Neural cell (in vitro differentiated cells): ENCODE data around the gene COBLL1.

ENCODE experiments used
- EP300 ChIP-seq: fragments of 450-650 bp; conservative IDR thresholded peaks from 2 replicates; pipeline ENCODE4 v1.6.1; 2014; ENCODE audit warnings: antibody characterized with exemption, mild to moderate bottlenecking, moderate library complexity; ENCODE audit not compliant: poor library complexity, severe bottlenecking
- EZH2 ChIP-seq: fragments of 200-600, 300-800 bp; shearing (Covaris generic), sonication (generic); IDR thresholded peaks from 2 replicates; pipeline ENCODE4 v1.6.1; 2014; ENCODE audit warnings: antibody characterized with exemption, low read length, borderline replicate concordance, mild to moderate bottlenecking; ENCODE audit not compliant: insufficient read depth, poor library complexity, severe bottlenecking
- MXI1 ChIP-seq: fragments of 450-650 bp; conservative IDR thresholded peaks from 2 replicates; pipeline ENCODE4 v1.6.1; 2014; ENCODE audit warnings: antibody characterized with exemption, mild to moderate bottlenecking; ENCODE audit not compliant: poor library complexity, severe bottlenecking
- POLR2AphosphoS5 ChIP-seq: IDR thresholded peaks from 2 replicates; pipeline ENCODE4 v1.6.1; 2012
- RAD21 ChIP-seq: fragments of 450-650 bp; conservative IDR thresholded peaks from 2 replicates; pipeline ENCODE4 v1.6.1; 2014; ENCODE audit warnings: antibody characterized with exemption, mild to moderate bottlenecking, moderate library complexity
- TAF1 ChIP-seq: IDR thresholded peaks from 2 replicates; pipeline ENCODE4 v1.6.1; 2012; ENCODE audit warnings: low read depth
- TF ChIP-seq, protein P1 (sequence below): fragments of 450-650 bp; IDR thresholded peaks from 2 replicates; pipeline ENCODE4 v1.5.1; 2014; ENCODE audit warnings: antibody characterized with exemption, mild to moderate bottlenecking, moderate library complexity; ENCODE audit not compliant: poor library complexity, severe bottlenecking
- TF ChIP-seq, protein P2 (sequence below): IDR thresholded peaks from 2 replicates; pipeline ENCODE4 v1.6.1; 2012; ENCODE audit warnings: borderline replicate concordance

DNA sequence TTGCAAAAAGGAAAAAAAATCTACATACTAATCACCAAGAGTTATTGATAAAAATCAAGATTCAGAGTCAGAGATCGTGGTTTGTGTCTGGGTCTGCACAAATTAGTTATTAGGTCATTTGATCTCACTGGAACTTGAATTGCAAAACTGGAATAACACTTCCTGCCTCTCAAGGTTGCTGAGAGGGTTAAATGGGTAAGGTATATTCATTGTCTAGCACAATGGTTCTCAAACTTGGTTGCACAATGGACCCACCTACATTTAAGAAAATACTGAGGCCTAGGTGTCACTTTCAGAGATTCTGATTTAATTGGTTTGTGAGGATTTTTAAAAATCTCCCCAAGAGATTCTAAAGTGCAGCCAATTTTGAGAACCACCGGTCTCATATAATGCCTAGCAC is 84.8 kb downstream of the COBLL1 start:
- TF ChIP-seq, protein P1, sequence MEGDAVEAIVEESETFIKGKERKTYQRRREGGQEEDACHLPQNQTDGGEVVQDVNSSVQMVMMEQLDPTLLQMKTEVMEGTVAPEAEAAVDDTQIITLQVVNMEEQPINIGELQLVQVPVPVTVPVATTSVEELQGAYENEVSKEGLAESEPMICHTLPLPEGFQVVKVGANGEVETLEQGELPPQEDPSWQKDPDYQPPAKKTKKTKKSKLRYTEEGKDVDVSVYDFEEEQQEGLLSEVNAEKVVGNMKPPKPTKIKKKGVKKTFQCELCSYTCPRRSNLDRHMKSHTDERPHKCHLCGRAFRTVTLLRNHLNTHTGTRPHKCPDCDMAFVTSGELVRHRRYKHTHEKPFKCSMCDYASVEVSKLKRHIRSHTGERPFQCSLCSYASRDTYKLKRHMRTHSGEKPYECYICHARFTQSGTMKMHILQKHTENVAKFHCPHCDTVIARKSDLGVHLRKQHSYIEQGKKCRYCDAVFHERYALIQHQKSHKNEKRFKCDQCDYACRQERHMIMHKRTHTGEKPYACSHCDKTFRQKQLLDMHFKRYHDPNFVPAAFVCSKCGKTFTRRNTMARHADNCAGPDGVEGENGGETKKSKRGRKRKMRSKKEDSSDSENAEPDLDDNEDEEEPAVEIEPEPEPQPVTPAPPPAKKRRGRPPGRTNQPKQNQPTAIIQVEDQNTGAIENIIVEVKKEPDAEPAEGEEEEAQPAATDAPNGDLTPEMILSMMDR: no peak
- no peak for TF ChIP-seq EP300
- no peak for TF ChIP-seq RAD21
- TF ChIP-seq POLR2AphosphoS5: no peak
- no peak for TF ChIP-seq EZH2
- TF ChIP-seq, protein P2, sequence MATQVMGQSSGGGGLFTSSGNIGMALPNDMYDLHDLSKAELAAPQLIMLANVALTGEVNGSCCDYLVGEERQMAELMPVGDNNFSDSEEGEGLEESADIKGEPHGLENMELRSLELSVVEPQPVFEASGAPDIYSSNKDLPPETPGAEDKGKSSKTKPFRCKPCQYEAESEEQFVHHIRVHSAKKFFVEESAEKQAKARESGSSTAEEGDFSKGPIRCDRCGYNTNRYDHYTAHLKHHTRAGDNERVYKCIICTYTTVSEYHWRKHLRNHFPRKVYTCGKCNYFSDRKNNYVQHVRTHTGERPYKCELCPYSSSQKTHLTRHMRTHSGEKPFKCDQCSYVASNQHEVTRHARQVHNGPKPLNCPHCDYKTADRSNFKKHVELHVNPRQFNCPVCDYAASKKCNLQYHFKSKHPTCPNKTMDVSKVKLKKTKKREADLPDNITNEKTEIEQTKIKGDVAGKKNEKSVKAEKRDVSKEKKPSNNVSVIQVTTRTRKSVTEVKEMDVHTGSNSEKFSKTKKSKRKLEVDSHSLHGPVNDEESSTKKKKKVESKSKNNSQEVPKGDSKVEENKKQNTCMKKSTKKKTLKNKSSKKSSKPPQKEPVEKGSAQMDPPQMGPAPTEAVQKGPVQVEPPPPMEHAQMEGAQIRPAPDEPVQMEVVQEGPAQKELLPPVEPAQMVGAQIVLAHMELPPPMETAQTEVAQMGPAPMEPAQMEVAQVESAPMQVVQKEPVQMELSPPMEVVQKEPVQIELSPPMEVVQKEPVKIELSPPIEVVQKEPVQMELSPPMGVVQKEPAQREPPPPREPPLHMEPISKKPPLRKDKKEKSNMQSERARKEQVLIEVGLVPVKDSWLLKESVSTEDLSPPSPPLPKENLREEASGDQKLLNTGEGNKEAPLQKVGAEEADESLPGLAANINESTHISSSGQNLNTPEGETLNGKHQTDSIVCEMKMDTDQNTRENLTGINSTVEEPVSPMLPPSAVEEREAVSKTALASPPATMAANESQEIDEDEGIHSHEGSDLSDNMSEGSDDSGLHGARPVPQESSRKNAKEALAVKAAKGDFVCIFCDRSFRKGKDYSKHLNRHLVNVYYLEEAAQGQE: no peak
- no peak for TF ChIP-seq TAF1
- no peak for TF ChIP-seq MXI1
